Measurements from ENCODE around the gene SLC10A7. TPM values are rescaled to one million over a fixed set of nuclear protein-coding genes. Genes with fewer than 3 reads are reported as not detected.

Gene SLC10A7
- total and polyA plus RNA-seq, 3 donors from 2014 or later = 6.4 to 12.4 (median 11.6) TPM

DNA sequence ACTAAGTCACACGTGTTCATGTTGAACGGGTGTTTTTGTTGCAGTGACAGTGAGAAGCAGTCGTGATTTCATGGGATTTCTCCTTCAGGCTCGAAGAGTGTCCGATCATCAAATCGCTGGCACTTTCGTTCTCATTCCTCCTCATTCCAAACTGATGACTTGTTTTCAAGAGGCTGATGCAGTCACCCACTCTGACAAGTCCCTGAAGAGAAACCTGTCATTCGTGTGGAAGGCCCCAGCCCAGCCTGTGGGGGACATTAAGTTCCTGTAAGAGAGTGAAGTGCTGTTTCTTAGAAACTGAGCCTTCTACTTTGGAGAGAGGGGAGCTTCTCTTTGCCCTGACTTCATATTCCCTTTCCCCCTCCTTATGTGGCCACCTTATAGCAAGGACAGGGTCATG is 299.4 kb downstream of the SLC10A7 start:
- WGBS, 2 donors = 87% methylated on average over 8 of the region's 8 CpGs

GRCh38 chr4:146214238-146214637 is 307.5 kb downstream of the SLC10A7 start, which contains the start of gene REELD1:
TSS of gene REELD1 (plus strand) at chr4:146214538. CDS start at chr4:146216953, 2,415 bp downstream.
- Histone ChIP-seq H3K4me3 (no peak within 1 kb of the TSS), H3K9me3 (no peaks in the 10 kb centered on the region), H3K27me3 (no peaks in the 10 kb centered on the region), H3K4me1 (no peaks in the 10 kb centered on the region), H3K27ac (no peak within 1 kb of the TSS), H3K36me3 (ENCODE audit: low read depth, missing control alignments) (no peaks in the 10 kb centered on the region)
- TF ChIP-seq POLR2A (IDR thresholded peaks at IDR 0.05) = no peak
- TF ChIP-seq, protein P1, sequence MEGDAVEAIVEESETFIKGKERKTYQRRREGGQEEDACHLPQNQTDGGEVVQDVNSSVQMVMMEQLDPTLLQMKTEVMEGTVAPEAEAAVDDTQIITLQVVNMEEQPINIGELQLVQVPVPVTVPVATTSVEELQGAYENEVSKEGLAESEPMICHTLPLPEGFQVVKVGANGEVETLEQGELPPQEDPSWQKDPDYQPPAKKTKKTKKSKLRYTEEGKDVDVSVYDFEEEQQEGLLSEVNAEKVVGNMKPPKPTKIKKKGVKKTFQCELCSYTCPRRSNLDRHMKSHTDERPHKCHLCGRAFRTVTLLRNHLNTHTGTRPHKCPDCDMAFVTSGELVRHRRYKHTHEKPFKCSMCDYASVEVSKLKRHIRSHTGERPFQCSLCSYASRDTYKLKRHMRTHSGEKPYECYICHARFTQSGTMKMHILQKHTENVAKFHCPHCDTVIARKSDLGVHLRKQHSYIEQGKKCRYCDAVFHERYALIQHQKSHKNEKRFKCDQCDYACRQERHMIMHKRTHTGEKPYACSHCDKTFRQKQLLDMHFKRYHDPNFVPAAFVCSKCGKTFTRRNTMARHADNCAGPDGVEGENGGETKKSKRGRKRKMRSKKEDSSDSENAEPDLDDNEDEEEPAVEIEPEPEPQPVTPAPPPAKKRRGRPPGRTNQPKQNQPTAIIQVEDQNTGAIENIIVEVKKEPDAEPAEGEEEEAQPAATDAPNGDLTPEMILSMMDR (IDR thresholded peaks at IDR 0.05) = no peak
- WGBS, 2 donors = 90 to 96% methylated on average over 5 of the region's 5 CpGs
- no peak for DNase-seq
- intact Hi-C loops (cut with DNase I; ENCODE audit: low total_unique reads) = no loop called here

More for the DNA sequence above, 299.4 kb downstream of the SLC10A7 start:
- intact Hi-C loops (cut with DNase I; ENCODE audit: low total_unique reads) = no loop called here
- DNase-seq = no peak
- Histone ChIP-seq H3K27me3 (no peaks in the 10 kb centered on the region), H3K4me3 (no peak overlapping the region), H3K36me3 (ENCODE audit: low read depth, missing control alignments) (no peaks in the 10 kb centered on the region), H3K27ac (no peak overlapping the region), H3K9me3 (no peaks in the 10 kb centered on the region), H3K4me1 (no peaks in the 10 kb centered on the region)
- TF ChIP-seq, protein P1 (IDR thresholded peaks at IDR 0.05) = no peak
- no peak for TF ChIP-seq POLR2A (IDR thresholded peaks at IDR 0.05)

DNA sequence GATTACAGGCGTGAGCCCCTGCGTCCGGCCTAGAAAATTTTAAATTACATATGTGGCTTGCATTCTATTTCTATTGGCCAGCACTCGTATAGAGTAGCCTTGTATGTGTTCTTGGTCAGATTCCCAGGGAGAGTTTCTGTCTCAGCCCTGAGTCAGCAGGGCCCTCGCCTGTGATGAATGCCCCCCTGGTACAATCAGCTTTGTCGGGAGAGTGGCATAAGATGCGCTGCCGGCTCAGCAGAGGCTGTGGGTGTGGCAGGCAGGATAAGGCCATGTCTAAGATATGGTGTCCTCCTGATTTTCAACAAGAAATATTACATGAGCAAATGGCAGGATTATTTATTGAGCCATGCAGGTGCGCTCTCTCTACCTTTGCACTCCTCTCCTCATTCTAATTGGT is 309.0 kb downstream of the SLC10A7 start:
- intact Hi-C loops (cut with DNase I; ENCODE audit: low total_unique reads) = no loop called here
- no peak for TF ChIP-seq POLR2A (IDR thresholded peaks at IDR 0.05)
- TF ChIP-seq, protein P1 (IDR thresholded peaks at IDR 0.05) = no peak
- Histone ChIP-seq H3K9me3 (no peaks in the 10 kb centered on the region), H3K4me3 (no peak overlapping the region), H3K27me3 (no peaks in the 10 kb centered on the region), H3K36me3 (ENCODE audit: low read depth, missing control alignments) (no peaks in the 10 kb centered on the region), H3K4me1 (no peaks in the 10 kb centered on the region), H3K27ac (no peak overlapping the region)
- DNase-seq = no peak
- WGBS, 2 donors = 92 to 97% methylated on average over 9 of the region's 9 CpGs

- Histone ChIP-seq H3K27ac (no peak overlapping the region), H3K36me3 (ENCODE audit: low read depth, missing control alignments) (no peaks in the 10 kb centered on the region), H3K27me3 (no peaks in the 10 kb centered on the region), H3K4me3 (no peak overlapping the region), H3K9me3 (no peaks in the 10 kb centered on the region), H3K4me1 (no peaks in the 10 kb centered on the region)
- WGBS, 2 donors = 42 to 71% methylated on average over 7 of the region's 7 CpGs
- DNase-seq = no peak
- no peak for TF ChIP-seq POLR2A (IDR thresholded peaks at IDR 0.05)
- TF ChIP-seq, protein P1 (IDR thresholded peaks at IDR 0.05) = no peak
- intact Hi-C loops (cut with DNase I; ENCODE audit: low total_unique reads) = no loop called here
These were observed 310.3 kb downstream of the SLC10A7 start for GRCh38 chr4:146211440-146211839.

- intact Hi-C loops (cut with DNase I; ENCODE audit: low total_unique reads) = no loop called here
- Histone ChIP-seq H3K36me3 (ENCODE audit: low read depth, missing control alignments) (no peaks in the 10 kb centered on the region), H3K4me3 (no peak overlapping the region), H3K9me3 (no peaks in the 10 kb centered on the region), H3K27me3 (no peaks in the 10 kb centered on the region), H3K27ac (no peak overlapping the region), H3K4me1 (no peaks in the 10 kb centered on the region)
- 73 to 86% methylated on average over 2 of the region's 2 CpGs for WGBS, 2 donors
- no peak for DNase-seq
- TF ChIP-seq, protein P1 (IDR thresholded peaks at IDR 0.05) = no peak
- TF ChIP-seq POLR2A (IDR thresholded peaks at IDR 0.05) = no peak
These were observed 310.9 kb downstream of the SLC10A7 start for GRCh38 chr4:146210890-146211289.
